ENCODE data around the gene RNF181. TPM values are rescaled to one million over a fixed set of nuclear protein-coding genes. Genes with fewer than 3 reads are reported as not detected.
"Not testable (repeated sequence)": the region's sequence is repeated elsewhere in the genome, so short reads cannot be mapped to it uniquely, and the experiment has no call there.

RNF181 gene, protein sequence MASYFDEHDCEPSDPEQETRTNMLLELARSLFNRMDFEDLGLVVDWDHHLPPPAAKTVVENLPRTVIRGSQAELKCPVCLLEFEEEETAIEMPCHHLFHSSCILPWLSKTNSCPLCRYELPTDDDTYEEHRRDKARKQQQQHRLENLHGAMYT
- 10 to 100 TPM; 51.6 to 66.6 (median 57.7) TPM for polyA plus RNA-seq (ENCODE audit: insufficient read length in 10 of 10)
- long read RNA-seq, donor 1, transcript RNF181-201 (5 exons, 569 nt), result major isoform, 38 of 41 reads
- long read RNA-seq, donor 1, partial matches to known transcripts, result 0 of 41 reads
- long read RNA-seq, donor 1, other reads (novel, unspliced or antisense), result 0 of 41 reads
- long read RNA-seq, donor 2, transcript RNF181-201 (5 exons, 569 nt), result major isoform, 28 of 37 reads
- long read RNA-seq, donor 2, partial matches to known transcripts, result 0 of 37 reads
- long read RNA-seq, donor 2, other reads (novel, unspliced or antisense), result 8 of 37 reads
- long read RNA-seq, donor 3, result 0 reads
- long read RNA-seq, donor 4, transcript RNF181-201 (5 exons, 569 nt), result major isoform, 24 of 26 reads
- long read RNA-seq, donor 4, partial matches to known transcripts, result 0 of 26 reads
- long read RNA-seq, donor 4, other reads (novel, unspliced or antisense), result 0 of 26 reads
- long read RNA-seq, donor 5, transcript RNF181-201 (5 exons, 569 nt), result major isoform, 43 of 53 reads
- long read RNA-seq, donor 5, partial matches to known transcripts, result 0 of 53 reads
- long read RNA-seq, donor 5, other reads (novel, unspliced or antisense), result 9 of 53 reads
- long read RNA-seq, donor 6, transcript RNF181-201 (5 exons, 569 nt), result major isoform, 39 of 41 reads
- long read RNA-seq, donor 6, partial matches to known transcripts, result 0 of 41 reads
- long read RNA-seq, donor 6, other reads (novel, unspliced or antisense), result 0 of 41 reads
- long read RNA-seq, donor 7, transcript RNF181-201 (5 exons, 569 nt), result major isoform, 29 of 29 reads
- long read RNA-seq, donor 7, partial matches to known transcripts, result 0 of 29 reads
- long read RNA-seq, donor 7, other reads (novel, unspliced or antisense), result 0 of 29 reads
- long read RNA-seq, donor 8, transcript RNF181-201 (5 exons, 569 nt), result major isoform, 28 of 31 reads
- long read RNA-seq, donor 8, partial matches to known transcripts, result 0 of 31 reads
- long read RNA-seq, donor 8, other reads (novel, unspliced or antisense), result 0 of 31 reads
- long read RNA-seq, donor 9, transcript RNF181-201 (5 exons, 569 nt), result major isoform, 5 of 5 reads
- long read RNA-seq, donor 9, partial matches to known transcripts, result 0 of 5 reads
- long read RNA-seq, donor 9, other reads (novel, unspliced or antisense), result 0 of 5 reads

DNA sequence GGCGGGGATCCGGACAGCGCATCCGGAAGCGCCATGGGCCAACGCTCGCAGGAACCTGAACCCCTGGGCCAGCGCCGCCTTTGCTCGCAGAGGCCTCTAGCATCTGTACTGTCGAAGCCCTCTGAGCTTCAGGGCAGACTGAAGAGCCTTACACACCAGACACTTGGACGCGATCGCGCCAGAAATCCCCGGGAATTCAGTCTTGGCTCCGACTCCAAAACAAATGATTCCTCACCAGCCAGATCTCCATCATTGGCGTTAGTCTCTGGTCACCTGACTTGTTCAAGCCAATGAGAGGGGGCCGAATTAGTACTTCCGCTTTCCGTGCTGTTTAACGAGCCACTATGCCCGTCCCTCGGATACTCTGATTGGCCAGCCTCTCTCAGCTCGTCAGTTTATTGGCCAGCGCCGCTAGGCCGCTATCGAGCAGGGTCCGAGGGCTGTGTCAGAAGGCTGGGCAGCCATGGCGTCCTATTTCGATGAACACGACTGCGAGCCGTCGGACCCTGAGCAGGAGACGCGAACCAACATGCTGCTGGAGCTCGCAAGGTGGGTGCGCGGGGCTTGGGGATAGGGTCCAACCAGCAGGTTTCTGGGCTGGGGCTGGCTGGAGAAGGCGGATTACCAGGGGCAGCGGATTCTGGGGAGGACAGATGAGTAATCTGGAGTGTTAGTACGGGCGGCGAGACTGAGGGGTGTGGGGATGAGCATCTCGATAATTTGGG lies at the start of gene RNF181:
Gene RNF181, plus strand, starts transcription at position 445 of the 725 bp plus-strand sequence. Its CDS starts 19 bp downstream, at position 464.
- DNase-seq, result peak; percentile 98 to 99 (median 99)

DNA sequence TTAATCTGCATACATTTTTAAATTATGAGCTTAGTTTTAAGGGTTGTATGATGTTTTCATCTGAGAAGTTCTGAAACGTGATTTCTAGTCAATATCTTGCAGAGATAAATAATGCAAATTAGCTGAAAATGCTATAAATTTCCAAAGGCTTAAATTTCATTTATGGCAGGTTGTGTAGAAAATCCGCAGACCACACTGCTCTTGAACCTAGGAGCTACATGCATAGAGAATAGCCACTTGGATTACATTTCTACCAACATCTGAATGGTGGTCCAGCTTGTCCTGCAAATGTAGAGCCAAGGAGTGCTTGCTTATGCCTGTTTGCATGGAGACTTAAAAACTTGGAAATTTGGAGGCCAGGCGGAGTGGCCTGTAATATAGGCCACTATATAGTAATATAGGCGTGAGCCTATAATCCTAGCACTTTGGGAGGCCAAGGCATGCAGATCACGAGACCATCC lies 49.7 kb upstream of the RNF181 start:
- no peak for DNase-seq

DNA sequence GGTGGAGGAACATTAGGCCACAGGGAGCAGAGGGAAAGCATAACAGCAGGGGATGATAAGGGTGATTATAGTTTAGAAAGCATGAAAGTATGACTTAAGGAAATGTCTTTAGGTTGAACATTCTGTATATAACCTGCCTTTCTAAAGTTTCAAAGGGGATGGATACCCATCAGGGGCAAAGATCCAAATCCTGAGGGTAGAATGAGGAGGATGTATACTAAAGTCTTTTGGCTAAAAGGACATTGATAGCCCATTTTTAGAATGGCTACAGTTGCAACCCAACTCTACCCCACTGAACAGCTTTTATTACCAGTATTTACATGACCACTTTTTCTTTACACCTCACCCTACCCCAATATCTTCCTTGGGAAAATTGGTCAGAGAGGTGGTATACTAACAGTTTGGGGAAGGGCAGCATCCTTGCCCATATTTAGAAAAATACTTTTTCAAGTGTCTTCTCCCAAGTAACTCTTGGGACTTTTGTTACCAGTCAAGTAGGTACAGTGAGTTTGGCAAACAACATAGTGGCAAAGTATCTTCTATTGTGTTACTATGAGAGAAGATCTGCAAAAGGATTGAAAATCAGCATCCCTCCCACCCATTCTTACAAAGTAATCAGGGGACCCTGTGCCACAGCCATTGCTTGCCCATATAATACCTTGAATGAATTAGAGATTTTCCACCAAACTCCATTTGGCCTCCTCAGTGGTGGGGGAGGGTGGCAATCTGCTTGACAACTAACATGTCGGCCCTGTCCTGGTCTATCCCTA lies 48.3 kb upstream of the RNF181 start:
- no peak for DNase-seq

DNA sequence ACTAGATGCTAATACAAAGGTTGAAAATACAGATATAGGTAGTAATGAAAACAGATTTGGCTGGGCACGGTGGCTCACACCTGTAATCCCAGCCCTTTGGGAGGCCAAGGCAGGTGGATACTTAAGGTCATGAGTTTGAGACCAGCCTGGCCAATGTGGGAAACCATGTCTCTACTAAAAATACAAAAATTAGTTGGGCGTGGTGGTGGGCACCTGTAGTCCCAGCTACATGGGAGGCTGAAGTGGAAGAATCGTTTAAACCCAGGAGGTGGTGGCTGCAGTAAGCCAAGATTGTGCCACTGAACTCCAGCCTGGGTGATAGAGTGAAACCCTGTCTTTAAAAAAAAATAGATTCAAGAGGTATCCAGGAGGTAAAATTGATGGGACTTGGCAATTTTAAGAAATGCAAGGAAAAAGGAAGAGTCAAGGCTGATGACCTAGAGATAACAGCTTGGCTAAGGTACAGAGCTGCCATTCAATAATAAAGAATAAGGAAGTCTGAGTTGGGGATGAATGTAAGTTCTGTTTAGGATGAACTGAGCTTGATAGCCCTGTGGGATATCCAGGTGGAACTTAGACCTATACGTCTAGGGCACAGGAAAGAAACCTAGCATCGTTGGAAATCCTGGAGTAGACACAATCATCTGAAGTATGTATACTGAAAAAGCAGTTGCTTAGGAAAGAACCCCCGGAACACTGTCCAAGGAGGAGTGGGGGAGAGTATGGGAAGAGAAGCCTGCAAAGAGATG lies 47.5 kb upstream of the RNF181 start:
- no peak for DNase-seq

DNA sequence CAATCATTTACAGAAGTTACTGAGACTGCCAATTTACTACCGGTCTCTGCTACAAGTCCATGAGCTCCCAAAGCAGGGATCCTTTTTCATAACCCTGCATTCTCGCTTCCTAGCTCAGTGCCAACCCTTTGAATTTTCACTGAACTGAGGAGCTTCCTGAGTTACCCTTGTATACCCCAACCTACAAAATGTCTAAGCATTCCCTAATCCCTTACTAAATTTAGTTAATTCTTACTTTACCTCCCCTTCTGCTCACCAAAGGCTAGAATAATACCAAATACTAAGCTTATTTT lies 47.0 kb upstream of the RNF181 start:
- DNase-seq, result no peak

DNA sequence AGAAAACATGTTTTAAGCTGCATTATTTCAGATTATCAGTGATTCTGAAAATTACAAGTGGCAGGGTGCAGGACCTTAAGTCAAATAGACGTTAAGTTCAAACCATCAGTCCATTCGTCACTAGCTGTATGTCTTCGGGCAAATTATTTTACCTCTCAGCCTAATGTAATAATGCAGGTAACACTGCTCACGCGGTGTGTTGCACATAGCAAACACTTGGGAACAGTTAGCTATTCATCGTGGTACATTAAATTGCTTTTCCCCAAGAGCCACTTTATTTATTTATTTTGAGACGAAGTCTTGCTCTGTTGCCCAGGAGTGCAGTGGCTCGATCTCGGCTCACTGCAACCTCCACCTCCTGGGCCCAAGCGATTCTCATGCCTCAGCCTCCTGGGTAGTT lies 46.5 kb upstream of the RNF181 start:
- no peak for DNase-seq

DNA sequence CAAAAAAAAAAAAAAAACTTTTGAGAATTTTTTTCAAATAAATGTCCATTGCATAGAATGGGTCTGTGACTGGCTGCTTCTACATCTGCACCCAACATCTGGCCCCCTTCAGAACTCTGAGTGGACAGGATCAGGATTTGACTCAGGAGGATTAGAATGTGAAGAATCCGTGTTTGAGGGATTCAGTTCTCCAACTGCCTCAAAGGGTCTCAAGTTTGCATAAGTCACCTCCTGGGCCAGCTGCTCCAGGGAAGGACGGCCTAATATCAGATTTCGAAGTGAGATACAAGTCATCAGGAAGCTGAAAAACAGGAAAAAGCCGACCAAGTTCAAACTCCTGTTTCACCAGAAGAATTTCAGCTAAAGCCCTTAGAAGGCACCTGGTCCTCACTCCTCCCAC lies 45.7 kb upstream of the RNF181 start:
- peak in 1 of 3 donors; percentile 74 for DNase-seq

DNA sequence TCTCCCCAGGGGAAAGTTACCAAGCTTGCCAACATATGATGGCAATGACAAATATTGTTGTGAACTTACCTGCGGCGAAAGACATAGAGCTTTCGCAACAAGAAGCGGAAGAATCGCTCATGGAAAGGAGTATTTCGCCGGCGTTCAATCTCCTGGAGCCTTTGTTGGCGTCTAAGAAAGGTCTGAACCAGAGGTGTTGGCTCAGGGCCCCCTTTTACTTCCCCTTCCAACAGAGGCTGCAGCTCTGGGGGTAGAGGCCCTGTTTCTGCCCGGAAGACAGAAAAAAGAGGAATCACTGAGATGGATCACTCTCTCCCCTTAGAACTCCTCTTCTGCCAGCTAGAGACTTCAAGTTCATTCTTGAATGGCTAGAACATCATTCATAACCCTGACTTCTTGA lies 45.1 kb upstream of the RNF181 start:
- DNase-seq, result no peak

DNA sequence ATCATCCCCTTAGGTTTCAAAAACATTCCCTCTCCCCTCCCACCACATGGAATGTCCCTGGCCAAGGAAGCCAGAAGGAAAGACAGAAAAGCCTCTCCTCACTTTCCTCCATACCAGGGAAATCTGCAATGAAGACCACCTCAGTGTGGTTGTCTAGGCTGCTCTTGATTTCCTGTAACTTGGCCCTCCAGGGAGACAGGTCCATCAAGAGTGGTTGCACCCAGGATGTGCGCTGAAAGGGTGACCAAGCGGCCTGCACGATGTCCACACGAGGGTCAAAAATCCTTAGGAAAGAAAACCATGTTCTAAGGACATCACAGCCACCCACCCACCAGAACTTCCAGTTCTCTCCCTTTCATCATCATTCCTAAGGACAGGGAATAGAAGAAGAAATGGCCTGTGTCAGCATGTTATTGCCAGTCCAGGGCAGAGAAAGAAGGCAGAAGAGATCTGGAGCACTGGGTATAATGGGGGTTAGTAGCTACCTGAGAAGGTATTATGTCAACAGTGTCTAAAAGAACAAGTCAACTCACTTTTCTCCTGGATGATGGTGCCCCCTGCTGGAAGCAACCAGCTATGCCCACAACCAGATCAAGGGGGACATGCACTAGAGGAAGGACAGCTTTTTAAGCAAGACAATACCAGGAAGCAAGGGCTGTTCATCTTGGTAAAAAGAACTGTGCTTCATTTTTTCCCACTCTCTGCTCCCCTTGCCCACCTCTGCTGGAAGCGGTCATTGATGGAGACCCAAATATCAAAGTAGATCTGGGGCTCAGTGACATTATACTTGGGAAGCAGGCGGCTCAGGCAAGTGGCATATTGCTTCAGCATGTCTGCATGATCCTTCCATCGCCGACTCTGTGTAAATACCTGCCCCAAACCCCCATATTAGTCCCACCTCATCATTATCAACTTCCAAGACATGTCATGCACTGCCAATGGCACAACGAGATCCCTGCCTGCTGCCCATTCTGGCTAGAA lies 43.6 kb upstream of the RNF181 start:
- peak; percentile 69 to 85 (median 83) for DNase-seq

DNA sequence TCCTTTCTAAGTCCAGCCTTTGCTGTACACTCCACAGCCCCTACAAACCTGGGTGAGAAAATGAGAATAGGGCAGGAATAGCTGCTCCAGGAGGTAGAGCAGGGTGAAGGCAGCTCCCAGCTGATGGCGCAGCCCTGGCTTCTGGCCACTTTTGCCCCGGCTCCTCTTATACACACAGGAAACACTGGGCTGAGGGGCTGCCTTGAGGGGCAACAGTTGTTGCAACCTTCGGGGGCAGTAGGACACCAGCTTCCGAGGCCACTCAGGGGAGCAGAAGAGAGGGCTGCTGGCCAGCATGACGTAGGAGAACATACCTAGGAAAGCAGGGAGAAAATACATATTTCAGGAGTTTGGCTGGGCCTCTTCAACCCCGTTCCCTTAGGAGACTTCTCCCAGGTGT lies 42.4 kb upstream of the RNF181 start:
- DNase-seq, result no peak

DNA sequence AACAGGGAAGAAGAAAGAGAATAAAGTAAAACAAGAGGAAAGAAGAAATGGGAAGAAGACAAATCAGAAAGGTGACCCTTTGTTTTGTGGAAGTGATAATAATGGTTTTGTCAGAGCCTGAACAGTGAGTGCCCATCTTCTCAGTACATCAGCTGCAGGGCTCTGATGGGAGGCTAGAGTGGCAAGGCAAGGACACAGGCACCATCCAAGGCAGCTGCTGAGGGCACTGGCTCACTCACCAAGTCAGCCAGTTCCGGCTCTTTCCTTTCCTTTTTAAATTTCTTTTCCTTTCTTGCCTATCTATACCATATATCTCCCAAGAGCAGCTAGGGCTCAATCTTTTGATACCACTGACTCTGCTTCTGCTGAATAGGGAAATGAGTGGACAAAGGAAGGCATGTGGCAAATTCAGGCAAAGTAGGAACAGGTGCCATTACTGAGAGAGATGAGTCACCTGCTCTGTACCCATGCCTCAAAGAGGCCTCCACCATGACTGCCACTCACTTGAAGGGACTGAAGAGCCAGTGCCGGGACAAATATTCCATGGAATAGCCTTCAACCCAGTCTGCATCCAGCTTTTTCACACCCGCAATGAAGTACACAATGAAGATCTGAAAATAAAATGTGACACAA lies 40.4 kb upstream of the RNF181 start:
- no peak for DNase-seq

DNA sequence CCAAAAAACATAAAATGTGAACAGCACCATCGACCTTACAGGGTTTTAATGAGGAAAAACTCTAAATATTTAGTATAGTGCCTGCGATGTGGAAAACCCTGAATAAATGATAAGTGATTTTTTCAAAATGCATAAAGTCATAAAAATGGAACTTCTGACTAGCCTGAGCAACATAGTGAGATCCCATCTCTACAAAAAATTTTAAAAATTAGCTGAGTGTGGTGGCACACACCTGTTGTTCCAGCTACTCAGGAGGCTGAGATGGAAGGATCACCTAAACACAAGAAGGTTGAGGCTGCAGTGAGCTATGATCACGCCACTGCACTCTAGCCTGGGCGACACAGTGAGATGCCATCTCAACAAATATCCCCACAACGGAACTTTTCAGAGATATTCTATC lies 38.4 kb upstream of the RNF181 start:
- no peak for DNase-seq

DNA sequence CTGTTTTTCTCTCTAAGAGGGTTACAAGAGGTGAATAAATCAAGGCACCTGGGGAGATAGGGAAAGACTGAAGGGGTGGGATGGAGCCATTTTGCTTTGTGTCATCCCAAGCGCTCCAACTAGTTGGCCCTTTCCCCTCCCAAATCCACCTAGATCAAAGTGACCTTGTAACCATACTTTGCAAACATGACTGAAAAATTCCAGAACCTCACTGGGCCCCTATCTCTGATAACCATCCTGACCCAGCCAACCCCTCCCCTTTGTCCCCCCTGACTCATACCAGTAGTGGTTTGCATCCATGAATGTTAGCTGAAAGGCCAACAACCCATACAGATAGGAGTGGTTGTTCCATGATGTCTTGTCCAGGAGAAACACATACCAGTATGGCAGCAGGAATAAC lies 37.4 kb upstream of the RNF181 start:
- DNase-seq, result no peak

DNA sequence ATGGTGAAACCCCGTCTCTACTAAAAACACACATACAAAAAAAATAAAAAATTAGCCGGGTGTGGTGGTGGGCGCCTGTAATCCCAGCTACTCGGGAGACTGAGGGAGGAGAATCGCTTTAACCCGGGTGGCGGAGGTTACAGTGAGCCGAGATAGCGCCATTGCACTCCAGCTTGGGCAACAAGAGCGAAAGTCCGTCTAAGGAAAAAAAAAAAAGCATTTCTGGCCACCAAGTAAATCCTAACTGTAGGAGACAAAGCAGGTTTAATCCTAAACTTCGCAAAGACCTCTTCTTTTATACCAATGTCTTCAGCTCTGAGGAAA lies 35.2 kb upstream of the RNF181 start:
- not testable (repeated sequence) for DNase-seq

DNA sequence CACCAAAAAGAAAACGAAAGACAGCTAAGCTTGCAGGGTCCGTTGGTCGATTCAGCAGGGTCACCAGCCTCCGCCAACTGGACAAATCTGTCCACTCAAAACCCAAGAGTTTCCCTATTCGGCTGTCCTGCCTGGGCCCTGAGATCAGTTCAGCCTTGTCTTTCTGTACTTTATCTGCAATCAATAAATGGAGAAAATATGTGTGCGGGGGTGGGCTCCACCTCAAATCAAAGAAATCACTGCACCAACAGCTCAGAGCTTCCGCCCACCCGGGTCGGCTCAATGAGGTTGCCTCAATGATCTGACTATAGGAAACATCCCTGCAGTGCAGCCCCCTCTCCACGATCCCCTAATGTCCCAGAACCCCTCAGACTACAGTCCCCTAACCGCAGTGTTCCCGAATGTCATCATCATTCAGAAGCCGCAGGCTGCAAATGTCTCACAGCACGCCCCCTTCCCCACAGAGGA lies 34.7 kb upstream of the RNF181 start:
- no peak for DNase-seq

DNA sequence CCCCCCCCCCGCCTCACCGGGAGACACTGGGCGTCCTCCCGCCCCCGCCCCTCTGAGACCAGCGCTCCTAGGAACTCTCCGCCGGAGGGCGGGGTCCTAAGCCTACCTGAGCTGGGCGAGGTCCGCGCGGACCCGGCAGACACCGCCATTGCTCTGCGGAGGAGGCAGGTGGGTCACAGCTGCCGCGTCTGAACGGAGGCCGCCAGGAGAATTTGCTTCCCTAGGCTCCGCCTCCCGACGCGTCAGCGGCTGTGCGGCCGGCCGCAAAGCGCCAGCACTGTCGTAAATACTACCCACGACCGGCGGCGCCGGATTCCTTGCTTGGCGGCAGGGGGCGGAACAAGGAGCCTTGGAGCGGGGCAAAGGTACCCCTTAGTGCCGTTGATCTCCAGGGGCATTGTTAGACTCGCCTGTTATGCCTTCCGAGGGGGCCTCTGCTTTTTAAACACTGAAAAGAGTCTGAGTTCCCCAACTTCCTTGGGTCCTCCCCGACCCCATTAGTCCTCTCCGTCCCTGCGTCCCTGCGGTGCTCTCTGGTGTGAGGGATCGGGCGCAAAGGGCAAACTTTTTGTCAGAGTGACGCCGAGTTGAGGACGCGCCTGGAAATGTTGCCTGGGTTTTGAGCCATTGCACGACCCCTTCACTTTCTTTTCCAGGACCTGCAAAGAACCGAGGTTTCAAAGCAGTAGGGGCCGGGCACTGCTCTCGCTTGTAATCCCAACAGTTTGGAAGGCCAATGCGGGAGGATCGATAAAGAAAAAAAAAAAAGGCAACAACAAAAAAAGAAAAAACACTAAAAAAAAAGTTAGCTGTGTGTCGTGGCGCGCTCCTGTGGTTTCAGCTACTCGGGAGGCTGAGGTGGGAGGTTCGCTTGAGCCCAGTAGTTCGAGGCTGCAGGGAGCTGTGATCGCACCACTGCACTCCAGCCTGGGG lies 34.0 kb upstream of the RNF181 start, which contains the start of gene GGCX:
Gene GGCX, minus strand, starts transcription at position 214 of the 933 bp plus-strand sequence. Its CDS starts 65 bp downstream, at position 149.
- peak; percentile 93 to 98 (median 96) for DNase-seq

DNA sequence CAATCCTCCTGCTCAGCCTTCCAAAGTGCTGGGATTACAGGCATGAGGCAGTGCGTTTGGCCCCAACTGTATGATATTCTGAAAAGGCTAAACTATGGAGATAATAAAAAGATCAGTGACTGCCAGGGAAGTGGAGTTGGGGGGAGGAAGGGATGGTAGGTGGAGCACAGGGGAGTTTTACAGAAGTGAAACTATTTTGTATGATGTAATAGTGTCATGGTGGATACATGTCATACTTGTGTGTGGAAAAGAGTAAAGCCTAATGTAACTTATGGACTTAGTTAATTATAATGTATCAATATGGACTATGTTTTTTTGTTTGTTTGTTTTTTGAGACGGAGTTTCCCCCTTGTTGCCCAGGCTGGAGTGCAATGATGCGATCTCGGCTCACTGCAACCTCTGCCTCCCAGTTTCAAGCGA lies 31.4 kb upstream of the RNF181 start:
- no peak for DNase-seq

All from muscle of back (tissue), 13 donors.